Upper lobe of right lung (tissue), 1 donor: ENCODE measurements around the gene EML1. TPM values are rescaled to one million over a fixed set of nuclear protein-coding genes. Genes with fewer than 3 reads are reported as not detected.

Experiments
- ATAC-seq: fragments of 200-7000 bp; cut with Tn5 transposase; one replicate; pipeline ENCODE4 v1.9.1; 2020; ENCODE audit warnings: mild to moderate bottlenecking, moderate library complexity
- DNase-seq: peaks from one replicate; pipeline ENCODE4 v3.0.0-alpha.2; 2020
- H3K27ac ChIP-seq: fragments of 200-600 bp; one replicate; pipeline ENCODE4 v1.8.0; 2022
- H3K27me3 ChIP-seq: fragments of 200-600 bp; one replicate; pipeline ENCODE4 v1.8.0; 2022; ENCODE audit warnings: mild to moderate bottlenecking
- H3K36me3 ChIP-seq: fragments of 200-600 bp; one replicate; pipeline ENCODE4 v1.8.0; 2022
- H3K4me1 ChIP-seq: fragments of 200-600 bp; one replicate; pipeline ENCODE4 v1.8.0; 2022
- H3K4me3 ChIP-seq: fragments of 200-600 bp; one replicate; pipeline ENCODE4 v1.8.0; 2022; ENCODE audit warnings: mild to moderate bottlenecking
- H3K9me3 ChIP-seq: fragments of 200-600 bp; one replicate; pipeline ENCODE4 v1.8.0; 2022
- CTCF ChIP-seq: fragments of 200-600 bp; IDR thresholded peaks from one replicate; pipeline ENCODE4 v1.8.0; 2022; ENCODE audit warnings: antibody characterized with exemption
- intact Hi-C: fragments of 100-400 bp; cut with DNase I; formaldehyde crosslinking; loops from one replicate; pipeline ENCODE4 v1.11.0; 2022
- total RNA-seq: library from RNA; stranded (reverse); fragmentation: NEBNext Ultra II Directional; extraction: Animal tissue kit (Norgen Biotek cat#: 25700); gene quantifications from one replicate; pipeline ENCODE4 v1.2.1, GENCODE V29; 2021
- donor health status: DM: no; HTN: yes; CAD: no; lungs with severe emphysema.

Gene EML1
- total RNA-seq, 1 donor from 2014 or later = 42.2 TPM

GRCh38 chr14:99907761-99908652 lies 114.8 kb downstream of the EML1 start:
- no peak for TF ChIP-seq CTCF
- Histone ChIP-seq H3K27me3 (no peaks in the 10 kb centered on the region), H3K9me3 (no peaks in the 10 kb centered on the region), H3K27ac (no peak overlapping the region), H3K4me1 (no peaks in the 10 kb centered on the region), H3K36me3 (peaks cover 27% of the 10 kb centered on the region), H3K4me3 (no peak overlapping the region)
- no peak for ATAC-seq
- no peak for DNase-seq
- intact Hi-C loops = no loop called here

GRCh38 chr14:99908653-99909250 lies 115.5 kb downstream of the EML1 start:
- Histone ChIP-seq H3K4me3 (no peak overlapping the region), H3K27me3 (no peaks in the 10 kb centered on the region), H3K27ac (no peak overlapping the region), H3K36me3 (peaks cover 27% of the 10 kb centered on the region), H3K9me3 (no peaks in the 10 kb centered on the region), H3K4me1 (no peaks in the 10 kb centered on the region)
- intact Hi-C loops = no loop called here
- DNase-seq (no peak), ATAC-seq (no peak)
- no peak for TF ChIP-seq CTCF

DNA sequence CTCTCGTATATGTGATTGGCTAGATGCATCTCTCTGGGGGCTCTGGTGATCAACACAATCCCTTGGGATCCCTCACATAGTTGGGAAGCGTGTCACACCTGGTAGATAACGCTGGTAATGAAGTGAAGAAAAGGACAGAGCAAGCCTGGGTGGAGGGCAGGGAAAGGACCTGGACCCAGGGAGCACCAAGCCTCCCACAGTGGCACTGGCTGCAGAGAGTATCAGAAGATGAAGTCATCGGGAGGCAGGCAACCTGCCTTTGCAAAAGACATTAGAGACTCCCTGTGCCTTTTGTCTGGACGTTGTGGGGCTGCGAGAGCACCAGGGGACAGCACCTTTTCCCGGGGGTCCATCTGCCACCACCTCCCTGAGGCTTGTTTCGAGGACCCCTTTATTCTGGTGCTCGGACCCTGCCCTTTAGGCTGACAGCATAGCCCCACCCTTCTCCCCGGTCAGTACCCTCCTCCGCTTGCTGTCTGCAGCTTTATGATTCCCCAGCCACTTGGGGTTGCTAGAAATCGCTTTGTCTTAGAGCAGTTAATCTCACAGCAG lies 116.4 kb downstream of the EML1 start:
- H3K4me1 ChIP-seq = no peaks in the 10 kb centered on the region
- no peak overlapping the region for H3K27ac ChIP-seq
- intact Hi-C loops = no loop called here
- TF ChIP-seq CTCF = no peak
- ATAC-seq (no peak), DNase-seq (no peak)
- no peak overlapping the region for H3K4me3 ChIP-seq
- no peaks in the 10 kb centered on the region for H3K27me3 ChIP-seq
- peaks cover 33% of the 10 kb centered on the region for H3K36me3 ChIP-seq
- no peaks in the 10 kb centered on the region for H3K9me3 ChIP-seq

GRCh38 chr14:99910337-99911309 lies 117.4 kb downstream of the EML1 start:
- intact Hi-C loops = no loop called here
- Histone ChIP-seq H3K27me3 (no peaks in the 10 kb centered on the region), H3K9me3 (no peaks in the 10 kb centered on the region), H3K4me3 (no peak overlapping the region), H3K36me3 (peaks cover 37% of the 10 kb centered on the region), H3K27ac (no peak overlapping the region), H3K4me1 (no peaks in the 10 kb centered on the region)
- TF ChIP-seq CTCF = no peak
- DNase-seq (no peak), ATAC-seq (no peak)
